Adrenal gland (tissue), 12 donors: Measurements from ENCODE around the gene PIGS. TPM values are rescaled to one million over a fixed set of nuclear protein-coding genes. Genes with fewer than 3 reads are reported as not detected.

Experiments used
- DNase-seq, 7 donors: peaks; one replicate each; pipeline ENCODE4 v3.0.0-alpha.2; 2019 to 2020
- H3K27ac ChIP-seq, 5 donors: fragments of 200-600 bp; sonication (generic) in 4 of 5; 1 replicate in 3 of 5; 2 replicates in 2 of 5; pipeline versions ENCODE4 v1.5.1 to v1.8.0; 2016 to 2020; ENCODE audit warnings: mild to moderate bottlenecking in 1 of 5
- H3K27me3 ChIP-seq: fragments of 200-600 bp; 2 replicates; pipeline ENCODE4 v1.8.0; 2021
- H3K36me3 ChIP-seq, 2 donors: fragments of 200-600 bp; replicated peaks in 1 of 2; 1 replicate in 1 of 2; 2 replicates in 1 of 2; pipeline versions ENCODE4 v1.5.1 to v1.8.0; 2018 to 2022
- H3K4me1 ChIP-seq, 2 donors: fragments of 200-600 bp; replicated peaks in 1 of 2; 1 replicate in 1 of 2; 2 replicates in 1 of 2; pipeline versions ENCODE4 v1.5.1 to v1.8.0; 2018 to 2021
- H3K4me3 ChIP-seq, 4 donors: fragments of 200-600 bp; sonication (generic) in 3 of 4; one replicate each; pipeline ENCODE4 v1.5.1; 2016 to 2018
- H3K9me3 ChIP-seq, 3 donors: fragments of 200-600 bp; sonication (generic) in 1 of 3; replicated peaks in 1 of 3; 1 replicate in 2 of 3; 2 replicates in 1 of 3; pipeline versions ENCODE4 v1.5.1 to v1.8.0; 2016 to 2021
- POLR2A ChIP-seq, 2 donors: fragments of 450-650 bp; IDR thresholded peaks; one replicate each; pipeline ENCODE4 v1.6.1; 2017; ENCODE audit warnings: antibody characterized with exemption in 2 of 2, mild to moderate bottlenecking in 2 of 2, moderate library complexity in 1 of 2
- WGBS, 4 donors: extraction: QIAGEN DNeasy Blood & Tissue Kit in 2 of 4; methylation state at CpG; one replicate each; pipeline versions ENCODE4 v1.1.5 to v1.1.7; 2013 to 2017; 5-methylcytosine and 5-hydroxymethylcytosine counted together
- intact Hi-C, 2 donors: fragments of 100-400 bp; cut with DNase I; formaldehyde crosslinking; loops; one replicate each; pipeline versions ENCODE4 v1.14.1 to v1.15.0; 2022 to 2023
- polyA plus RNA-seq, 3 donors: library from polyadenylated mRNA; stranded (reverse); fragments of 200-250 nt in 2 of 3; fragments of 350-450 nt in 1 of 3; fragmentation: Illumina TruSeq in 1 of 3; extraction: RNeasy Lipid Tissue Mini Kit (QIAGEN cat#74804) in 1 of 3; gene quantifications; one replicate each; pipeline ENCODE4 v1.2.3, GENCODE V29; 2013 to 2014
- total RNA-seq, 9 donors: library from RNA; depleted of rRNA in 4 of 9; stranded (reverse); fragments of >200 nt in 4 of 9; fragments of 120-200 nt in 1 of 9; fragmentation: NEBNext Ultra II Directional in 1 of 9; extraction: Animal tissue kit (Norgen Biotek cat#: 25700) in 1 of 9; gene quantifications; one replicate each; pipeline versions ENCODE4 v1.1.0 to v1.2.4, GENCODE V29; 2013 to 2023
- TF ChIP-seq, protein P1 (sequence below), 6 experiments: fragments of 450-650 bp in 4 of 6; fragments of 200-600 bp in 2 of 6; sonication (generic) in 1 of 6; IDR thresholded peaks; 1 replicate in 5 of 6; 2 replicates in 1 of 6; pipeline versions ENCODE4 v1.5.1 to v1.8.0; 2016 to 2021; ENCODE audit warnings: antibody characterized with exemption in 6 of 6, mild to moderate bottlenecking in 2 of 6, moderate library complexity in 1 of 6
- donor health status: healthy with polysubstance abuse.
- donor health status: Bipolar disorder and iron deficiency.
- donor health status: DM: yes; HTN: yes; CAD: no.
- donor health status: DM: no; HTN: no; CAD: no.
- donor health status: DM: no; HTN: no; CAD: no.
- donor health status: DM: yes; HTN: yes; CAD: no.

The PIGS gene
- total and polyA plus RNA-seq, 12 donors, result 9.2 to 73.0 (median 55.6) TPM

DNA sequence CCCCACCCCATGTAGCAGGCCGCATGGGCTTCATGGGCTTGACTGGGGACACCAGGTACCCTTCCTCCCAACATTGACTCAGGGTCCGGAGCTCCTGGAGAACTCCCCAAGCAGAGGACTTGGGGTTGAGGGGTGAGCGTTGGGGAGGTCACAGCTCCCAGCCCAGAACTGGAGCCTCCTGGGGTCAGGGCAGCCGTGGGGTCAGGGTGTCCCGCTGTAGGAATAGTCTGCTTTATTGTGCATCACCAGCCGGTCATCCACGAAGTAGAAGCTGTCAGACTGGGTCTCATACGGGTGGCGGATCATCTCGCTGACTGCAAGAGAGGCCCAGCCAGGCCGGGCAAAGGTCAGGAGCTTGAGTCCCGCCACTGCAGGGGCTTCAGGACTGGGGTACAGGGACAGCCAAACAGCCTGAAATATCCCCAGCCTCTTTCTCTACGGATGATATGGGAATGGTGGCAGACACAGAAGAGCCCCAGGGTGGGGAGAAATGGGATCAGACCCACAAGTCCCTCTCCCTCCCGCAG lies 24.2 kb downstream of the PIGS start:
- Histone ChIP-seq H3K36me3 (peaks cover 0 to 12% of the 10 kb centered on the region in 2 donors), H3K27me3 (no peaks in the 10 kb centered on the region), H3K27ac (no peak overlapping the region), H3K9me3 (no peaks in the 10 kb centered on the region), H3K4me1 (peaks cover 7 to 17% of the 10 kb centered on the region in 2 donors), H3K4me3 (no peak overlapping the region)
- TF ChIP-seq, protein P1, sequence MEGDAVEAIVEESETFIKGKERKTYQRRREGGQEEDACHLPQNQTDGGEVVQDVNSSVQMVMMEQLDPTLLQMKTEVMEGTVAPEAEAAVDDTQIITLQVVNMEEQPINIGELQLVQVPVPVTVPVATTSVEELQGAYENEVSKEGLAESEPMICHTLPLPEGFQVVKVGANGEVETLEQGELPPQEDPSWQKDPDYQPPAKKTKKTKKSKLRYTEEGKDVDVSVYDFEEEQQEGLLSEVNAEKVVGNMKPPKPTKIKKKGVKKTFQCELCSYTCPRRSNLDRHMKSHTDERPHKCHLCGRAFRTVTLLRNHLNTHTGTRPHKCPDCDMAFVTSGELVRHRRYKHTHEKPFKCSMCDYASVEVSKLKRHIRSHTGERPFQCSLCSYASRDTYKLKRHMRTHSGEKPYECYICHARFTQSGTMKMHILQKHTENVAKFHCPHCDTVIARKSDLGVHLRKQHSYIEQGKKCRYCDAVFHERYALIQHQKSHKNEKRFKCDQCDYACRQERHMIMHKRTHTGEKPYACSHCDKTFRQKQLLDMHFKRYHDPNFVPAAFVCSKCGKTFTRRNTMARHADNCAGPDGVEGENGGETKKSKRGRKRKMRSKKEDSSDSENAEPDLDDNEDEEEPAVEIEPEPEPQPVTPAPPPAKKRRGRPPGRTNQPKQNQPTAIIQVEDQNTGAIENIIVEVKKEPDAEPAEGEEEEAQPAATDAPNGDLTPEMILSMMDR (IDR thresholded peaks at IDR 0.05), result no peak
- TF ChIP-seq POLR2A (IDR thresholded peaks at IDR 0.05), result no peak
- intact Hi-C loops, result loop anchor here (5.0 kb wide), 1 partner anchor 65 kb away; the partner anchor contains the start of gene RSKR (in 2 of the 2)
- no peak for DNase-seq
- 82 to 89% (median 88%) methylated on average over 10 to 14 of the region's 14 CpGs for WGBS, 4 donors

DNA sequence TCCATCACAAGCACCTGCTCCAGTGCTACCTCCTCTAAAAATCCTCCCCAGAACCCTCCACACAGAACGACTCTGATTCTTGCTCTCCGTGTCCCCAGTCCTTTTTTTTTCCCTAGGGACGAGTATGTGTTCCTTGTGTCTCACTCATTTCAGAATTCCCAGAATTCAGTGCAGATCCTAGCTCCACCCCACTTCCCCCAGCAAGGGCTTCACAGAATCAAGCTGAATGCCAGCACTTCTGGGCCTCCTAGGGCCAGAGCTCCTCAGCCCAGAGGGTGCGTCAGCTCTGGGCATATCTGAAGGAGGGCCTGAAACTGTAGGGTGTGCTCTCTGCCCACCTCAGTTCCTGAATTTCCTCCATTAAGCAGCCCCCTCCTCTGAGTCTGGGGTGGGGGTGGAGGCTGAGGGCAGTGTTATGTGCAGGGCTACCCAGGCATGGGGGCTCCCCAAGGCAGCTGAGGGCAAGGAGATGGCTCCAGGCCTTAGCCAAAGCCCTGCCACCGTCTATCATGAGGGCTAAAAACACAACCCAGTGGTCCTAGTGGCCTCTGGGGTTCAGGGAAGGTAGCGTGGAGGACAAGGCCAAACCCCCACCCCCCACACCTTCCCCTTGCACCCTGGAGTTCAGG lies 25.4 kb downstream of the PIGS start:
- TF ChIP-seq, protein P1 (IDR thresholded peaks at IDR 0.05), result no peak
- no peak for TF ChIP-seq POLR2A (IDR thresholded peaks at IDR 0.05)
- H3K9me3 ChIP-seq, result no peaks in the 10 kb centered on the region
- no peak for DNase-seq
- WGBS, 4 donors, result 71 to 82% (median 75%) methylated on average over 4 to 6 of the region's 6 CpGs
- no peak overlapping the region for H3K27ac ChIP-seq
- no peak overlapping the region for H3K4me3 ChIP-seq
- intact Hi-C loops, result loop anchor here (5.0 kb wide), 1 partner anchor 66 kb away; the partner anchor contains the start of gene RSKR (in 2 of the 2)
- H3K27me3 ChIP-seq, result no peaks in the 10 kb centered on the region
- peaks cover 0 to 12% of the 10 kb centered on the region in 2 donors for H3K36me3 ChIP-seq
- peaks cover 0 to 8% of the 10 kb centered on the region in 2 donors for H3K4me1 ChIP-seq

DNA sequence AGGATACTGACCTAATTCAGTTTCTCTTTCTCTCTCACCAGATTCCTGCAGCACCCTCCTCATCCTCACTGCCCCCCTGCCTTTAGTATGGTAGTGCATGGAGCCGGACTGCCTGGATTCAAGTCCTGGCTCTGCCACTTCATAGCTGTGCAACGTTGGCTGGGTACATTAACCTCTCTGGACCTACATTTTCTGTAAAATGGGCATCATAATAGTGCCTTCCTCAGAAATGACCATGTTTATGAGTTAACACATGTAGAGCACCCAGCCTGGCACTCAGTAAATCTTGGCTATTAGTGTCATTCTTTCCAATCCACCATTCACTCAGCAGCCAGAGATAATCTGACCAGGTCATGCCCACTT lies 26.2 kb downstream of the PIGS start:
- 78 to 84% (median 79%) methylated on average over 2 of the region's 2 CpGs for WGBS, 4 donors
- intact Hi-C loops, result loop anchor here (5.0 kb wide), 1 partner anchor 67 kb away; the partner anchor contains the start of gene RSKR (in 2 of the 2)
- Histone ChIP-seq H3K9me3 (no peaks in the 10 kb centered on the region), H3K27ac (no peak overlapping the region), H3K4me1 (peaks cover 0 to 8% of the 10 kb centered on the region in 2 donors), H3K27me3 (no peaks in the 10 kb centered on the region), H3K36me3 (peaks cover 0 to 12% of the 10 kb centered on the region in 2 donors), H3K4me3 (no peak overlapping the region)
- DNase-seq, result no peak
- TF ChIP-seq POLR2A (IDR thresholded peaks at IDR 0.05), result no peak
- TF ChIP-seq, protein P1 (IDR thresholded peaks at IDR 0.05), result no peak

DNA sequence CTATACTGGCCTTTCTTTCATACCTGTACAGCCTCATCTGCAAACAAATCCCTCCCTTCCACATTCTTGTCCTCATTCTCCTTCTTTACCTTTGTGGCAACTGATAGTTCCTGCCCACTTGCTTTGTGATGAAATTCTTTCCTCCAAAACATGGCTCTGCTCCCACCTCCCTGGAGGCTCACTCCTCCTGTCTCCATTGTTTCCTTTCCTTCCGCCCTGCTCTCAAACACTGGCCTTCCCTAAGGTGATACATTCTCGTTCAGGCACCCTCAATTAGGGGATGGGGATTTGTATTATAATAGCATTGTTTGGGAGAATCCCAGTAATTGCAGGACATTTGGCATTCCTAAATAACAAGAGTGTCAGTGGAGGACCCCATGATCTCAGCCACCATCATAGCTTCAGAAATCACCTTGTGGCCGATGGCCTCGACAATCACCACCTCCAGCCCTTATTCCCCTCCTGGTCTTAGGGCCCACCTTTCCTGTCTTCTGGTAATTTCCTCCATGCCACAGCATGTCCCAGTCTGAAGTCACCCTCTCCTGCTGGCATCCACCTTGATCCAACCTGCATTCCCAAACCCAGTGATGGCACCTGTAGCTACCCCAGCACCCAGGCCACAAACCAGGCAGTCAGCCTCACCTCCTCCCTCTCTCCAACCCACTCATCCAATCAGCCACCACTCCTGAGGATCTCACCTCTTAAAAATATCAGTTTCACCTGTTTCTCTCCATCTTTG lies 26.8 kb downstream of the PIGS start:
- H3K4me1 ChIP-seq, result peaks cover 0 to 2% of the 10 kb centered on the region in 2 donors
- TF ChIP-seq, protein P1 (IDR thresholded peaks at IDR 0.05), result no peak
- TF ChIP-seq POLR2A (IDR thresholded peaks at IDR 0.05), result no peak
- intact Hi-C loops, result loop anchor here (5.0 kb wide), 1 partner anchor 68 kb away; the partner anchor contains the start of gene RSKR (in 2 of the 2)
- H3K27me3 ChIP-seq, result no peaks in the 10 kb centered on the region
- no peaks in the 10 kb centered on the region for H3K9me3 ChIP-seq
- peaks cover 0 to 12% of the 10 kb centered on the region in 2 donors for H3K36me3 ChIP-seq
- no peak for DNase-seq
- H3K4me3 ChIP-seq, result no peak overlapping the region
- H3K27ac ChIP-seq, result no peak overlapping the region
- 90 to 98% (median 92%) methylated on average over 4 of the region's 4 CpGs for WGBS, 4 donors
